C4-2B (cell line): ENCODE results near the gene RUNX3.
A peak's percentile ranks its signal among the peaks of the same experiment; 100 is the strongest.

Experiments
- CTCF ChIP-seq: fragments of 450-650 bp; conservative IDR thresholded peaks from 2 replicates; pipeline ENCODE4 v1.5.1; 2017; ENCODE audit warnings: mild to moderate bottlenecking
- ZFX ChIP-seq: fragments of 450-650 bp; IDR thresholded peaks from 2 replicates; pipeline ENCODE4 v1.6.1; 2017

GRCh38 chr1:24849672-24850295 lies 80.3 kb downstream of the RUNX3 start:
- 0 out of 2 replicates have a peak, but pooled peaks have one; percentile 9 for TF ChIP-seq CTCF
- TF ChIP-seq ZFX, result no peak
